Thoracic aorta (tissue), 2 donors: Measurements from ENCODE around the gene HNRNPL. TPM values are rescaled to one million over a fixed set of nuclear protein-coding genes. Genes with fewer than 3 reads are reported as not detected.
A peak's percentile ranks its signal among the peaks of the same experiment; 100 is the strongest.
"Not testable (repeated sequence)": the region's sequence is repeated elsewhere in the genome, so short reads cannot be mapped to it uniquely, and the experiment has no call there.

Experiments used
- ATAC-seq: fragments of 150-250 bp; one replicate; pipeline ENCODE4 v1.8.0; 2017; ENCODE audit warnings: low read depth; ENCODE audit not compliant: insufficient number of reproducible peaks, low FRiP score
- DNase-seq: peaks from one replicate; pipeline ENCODE4 v3.0.0-alpha.2; 2020; ENCODE audit warnings: low spot score
- H3K27ac ChIP-seq, 2 donors: fragments of 200-600 bp; sonication (generic); 1 replicate in 1 of 2; 2 replicates in 1 of 2; pipeline ENCODE4 v1.5.1; 2016; ENCODE audit warnings: mild to moderate bottlenecking in 2 of 2, moderate library complexity in 2 of 2
- H3K27me3 ChIP-seq: fragments of 200-600 bp; sonication (generic); replicated peaks from 2 replicates; pipeline ENCODE4 v1.6.0; 2016; ENCODE audit warnings: mild to moderate bottlenecking; ENCODE audit not compliant: insufficient read depth
- H3K36me3 ChIP-seq: fragments of 200-600 bp; sonication (generic); one replicate; pipeline ENCODE4 v1.5.1; 2016
- H3K4me1 ChIP-seq, 2 donors: fragments of 200-600 bp; sonication (generic); 1 replicate in 1 of 2; 2 replicates in 1 of 2; pipeline versions ENCODE4 v1.5.1 to v1.6.0; 2016; ENCODE audit warnings: low read depth in 2 of 2, mild to moderate bottlenecking in 1 of 2; ENCODE audit not compliant: control insufficient read depth in 1 of 2
- H3K4me3 ChIP-seq: fragments of 200-600 bp; sonication (generic); 2 replicates; pipeline ENCODE4 v1.5.1; 2016; ENCODE audit warnings: mild to moderate bottlenecking
- H3K9me3 ChIP-seq: fragments of 200-600 bp; sonication (generic); 2 replicates; pipeline ENCODE4 v1.5.1; 2016
- total RNA-seq, 2 donors: library from RNA; depleted of rRNA; stranded (reverse); fragments of >200 nt; gene quantifications; one replicate each; pipeline versions ENCODE4 v1.1.0 to v1.2.3, GENCODE V29; 2016
- TF ChIP-seq, protein P1 (sequence below): fragments of 200-600 bp; sonication (generic); IDR thresholded peaks from one replicate; pipeline ENCODE4 v1.5.1; 2019; ENCODE audit warnings: antibody characterized with exemption

HNRNPL gene
- total RNA-seq, 2 donors from 2014 or later, result 153 to 167 TPM

DNA sequence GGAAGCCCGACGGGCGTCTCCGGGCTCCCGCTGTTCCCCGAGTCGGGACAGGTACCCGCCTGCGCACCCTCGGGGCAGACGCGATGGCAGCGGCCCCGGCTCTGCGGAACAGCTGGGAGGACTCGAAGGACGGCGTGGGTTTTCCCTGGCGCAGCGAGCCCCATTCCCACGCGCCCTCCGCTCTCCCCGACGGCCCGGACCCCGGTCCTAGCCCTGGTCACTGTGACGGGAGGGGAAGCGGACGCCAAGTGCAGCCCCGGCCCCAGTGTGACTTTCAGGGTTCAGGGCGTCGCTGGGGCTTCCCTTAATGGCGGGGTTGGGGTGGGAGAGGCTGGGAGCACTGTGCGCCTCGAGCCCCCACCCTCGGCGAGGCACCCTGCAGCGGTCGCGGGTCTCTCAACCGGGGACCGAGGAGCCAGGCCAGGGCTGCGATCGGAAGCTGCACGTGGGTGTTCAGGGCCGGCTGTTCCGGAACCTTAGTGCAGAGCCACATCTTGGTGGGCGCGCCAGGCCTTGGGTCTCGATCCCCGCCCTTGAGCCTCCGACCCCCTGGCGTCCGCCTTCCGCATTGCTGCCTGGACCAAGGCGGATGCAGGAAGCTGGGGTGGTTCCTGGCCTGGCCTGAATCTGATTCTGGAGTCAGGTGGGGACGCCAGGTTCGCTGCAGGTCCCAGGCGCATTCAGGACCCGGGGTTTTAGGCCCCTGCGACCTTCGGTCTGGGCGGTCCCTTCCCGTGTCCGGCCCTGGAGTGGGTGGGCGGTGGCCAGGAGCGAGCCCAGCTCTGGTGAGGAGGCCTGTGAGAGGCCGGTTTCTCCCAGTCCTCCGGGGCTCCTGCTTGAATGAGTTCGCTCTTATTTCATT, 57.3 kb downstream of the HNRNPL start:
- Histone ChIP-seq H3K4me3 (peak overlapping the region; percentile 66), H3K27ac (no peak overlapping the region), H3K36me3 (no peaks in the 10 kb centered on the region), H3K9me3 (no peaks in the 10 kb centered on the region), H3K27me3 (no peaks in the 10 kb centered on the region), H3K4me1 (peaks cover 0 to 3% of the 10 kb centered on the region in 2 donors)
- DNase-seq, result no peak
- TF ChIP-seq, protein P1, sequence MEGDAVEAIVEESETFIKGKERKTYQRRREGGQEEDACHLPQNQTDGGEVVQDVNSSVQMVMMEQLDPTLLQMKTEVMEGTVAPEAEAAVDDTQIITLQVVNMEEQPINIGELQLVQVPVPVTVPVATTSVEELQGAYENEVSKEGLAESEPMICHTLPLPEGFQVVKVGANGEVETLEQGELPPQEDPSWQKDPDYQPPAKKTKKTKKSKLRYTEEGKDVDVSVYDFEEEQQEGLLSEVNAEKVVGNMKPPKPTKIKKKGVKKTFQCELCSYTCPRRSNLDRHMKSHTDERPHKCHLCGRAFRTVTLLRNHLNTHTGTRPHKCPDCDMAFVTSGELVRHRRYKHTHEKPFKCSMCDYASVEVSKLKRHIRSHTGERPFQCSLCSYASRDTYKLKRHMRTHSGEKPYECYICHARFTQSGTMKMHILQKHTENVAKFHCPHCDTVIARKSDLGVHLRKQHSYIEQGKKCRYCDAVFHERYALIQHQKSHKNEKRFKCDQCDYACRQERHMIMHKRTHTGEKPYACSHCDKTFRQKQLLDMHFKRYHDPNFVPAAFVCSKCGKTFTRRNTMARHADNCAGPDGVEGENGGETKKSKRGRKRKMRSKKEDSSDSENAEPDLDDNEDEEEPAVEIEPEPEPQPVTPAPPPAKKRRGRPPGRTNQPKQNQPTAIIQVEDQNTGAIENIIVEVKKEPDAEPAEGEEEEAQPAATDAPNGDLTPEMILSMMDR, result peak; percentile 23
- no peak for ATAC-seq

DNA sequence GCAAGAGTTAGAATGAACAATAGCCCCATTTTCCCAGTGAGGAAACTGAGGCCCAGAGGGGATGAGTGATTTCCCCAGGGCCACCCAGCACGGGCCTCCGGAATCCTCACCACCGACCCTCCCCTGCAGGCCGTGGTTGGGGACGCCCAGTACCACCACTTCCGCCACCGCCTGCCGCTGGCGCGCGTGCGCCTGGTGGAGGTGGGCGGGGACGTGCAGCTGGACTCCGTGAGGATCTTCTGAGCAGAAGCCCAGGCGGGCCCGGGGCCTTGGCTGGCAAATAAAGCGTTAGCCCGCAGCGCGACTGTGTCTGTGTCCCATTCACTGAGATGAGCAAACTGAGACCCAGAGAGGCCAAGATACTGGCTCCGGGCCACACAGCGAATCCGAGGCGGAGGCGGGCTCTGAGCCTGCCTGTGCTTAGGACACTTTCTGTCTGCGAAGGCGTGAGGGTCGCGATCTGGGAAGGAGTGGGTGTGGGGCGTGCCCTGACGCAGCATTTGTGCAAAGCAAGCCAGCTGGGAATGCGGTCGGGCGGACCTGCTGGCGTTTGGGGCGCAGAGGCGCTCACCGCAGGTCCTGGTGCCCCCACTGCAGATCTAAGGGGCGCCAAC, 58.2 kb downstream of the HNRNPL start:
- not testable (repeated sequence) for ATAC-seq, DNase-seq, H3K4me1 ChIP-seq, H3K27ac ChIP-seq, H3K36me3 ChIP-seq, H3K27me3 ChIP-seq, H3K9me3 ChIP-seq
- peak overlapping the region; percentile 67 for H3K4me3 ChIP-seq

DNA sequence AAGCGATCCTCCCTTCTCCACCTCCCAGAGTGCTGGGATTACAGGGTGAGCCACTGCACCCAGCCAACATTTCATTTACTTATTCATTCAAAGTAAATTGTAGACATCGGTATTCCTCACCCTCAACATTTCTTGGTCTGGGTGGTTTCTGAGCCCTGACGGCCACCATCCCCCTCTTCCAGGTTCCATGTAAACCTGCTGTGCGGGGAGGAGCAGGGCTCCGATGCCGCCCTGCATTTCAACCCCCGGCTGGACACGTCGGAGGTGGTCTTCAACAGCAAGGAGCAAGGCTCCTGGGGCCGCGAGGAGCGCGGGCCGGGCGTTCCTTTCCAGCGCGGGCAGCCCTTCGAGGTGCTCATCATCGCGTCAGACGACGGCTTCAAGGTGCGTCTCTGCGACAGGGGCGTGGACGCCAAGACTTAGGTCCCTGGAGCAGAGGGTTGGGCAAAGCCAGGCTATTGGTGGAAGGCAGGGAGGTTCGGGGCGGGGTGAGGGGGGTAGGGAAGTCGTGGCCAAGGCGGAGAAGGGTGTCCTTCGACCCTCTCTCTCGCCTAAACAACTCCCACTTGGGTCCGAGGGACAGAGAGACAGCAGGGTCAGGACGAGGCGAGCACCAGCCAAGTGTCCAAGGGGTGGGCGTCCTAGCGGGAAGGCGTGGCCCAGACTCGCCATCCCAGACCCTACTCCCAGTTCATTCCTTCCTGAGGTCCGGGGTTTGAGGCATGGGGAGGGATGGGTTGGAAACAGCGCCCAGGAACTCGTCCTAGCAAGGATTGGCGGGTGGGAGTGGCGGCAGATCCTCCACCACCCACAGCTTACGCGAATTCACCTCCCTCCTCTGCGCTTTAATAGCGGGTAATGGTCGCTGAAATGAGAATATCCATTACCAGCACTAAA, 59.0 kb downstream of the HNRNPL start:
- not testable (repeated sequence) for H3K36me3 ChIP-seq, H3K9me3 ChIP-seq, H3K27ac ChIP-seq, DNase-seq, H3K27me3 ChIP-seq, ATAC-seq, H3K4me1 ChIP-seq
- peak overlapping the region; percentile 67 for H3K4me3 ChIP-seq

DNA sequence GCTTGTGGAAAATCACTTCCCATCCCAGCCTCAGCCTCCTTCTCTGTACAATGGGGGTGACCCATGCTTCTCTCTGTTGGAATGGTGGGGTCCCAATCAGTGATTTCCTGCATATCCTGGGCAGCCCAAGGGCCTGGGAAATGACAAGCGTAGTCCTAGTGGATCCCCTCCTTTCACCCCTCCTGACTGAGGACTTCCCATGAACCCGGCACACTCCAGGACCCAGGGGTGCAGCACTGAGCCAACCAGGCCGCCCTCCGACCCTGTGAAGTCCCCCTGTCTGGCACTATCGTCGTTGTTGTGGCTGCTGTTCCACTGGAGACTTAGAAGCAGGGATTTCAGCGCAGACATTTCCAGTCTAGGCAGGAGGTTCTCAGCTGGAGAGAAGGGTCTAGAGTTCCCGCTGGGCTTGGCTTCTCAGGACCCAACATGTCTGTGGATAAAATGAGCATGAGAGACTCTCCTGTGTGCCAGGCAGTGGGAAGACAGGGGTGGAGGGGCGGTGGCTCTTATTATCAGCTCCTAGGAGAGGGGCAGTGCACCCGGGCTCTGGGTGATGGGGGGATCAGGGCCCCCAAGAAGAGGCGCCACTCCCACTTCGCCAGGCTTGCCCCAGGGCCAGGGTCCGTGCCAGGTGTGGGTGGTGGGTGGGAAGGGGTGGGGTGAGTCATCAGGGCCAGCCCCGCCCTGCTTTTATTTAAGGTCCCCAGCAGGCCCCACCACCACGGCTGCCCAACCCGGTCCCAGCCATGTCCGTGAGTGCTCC, 61.1 kb downstream of the HNRNPL start, which contains the start of gene LGALS7B:
Gene LGALS7B (plus strand): TSS at position 723 of the 766 bp plus-strand sequence. CDS start 27 bp downstream, at position 750.
- TF ChIP-seq, protein P1, result no peak
- Histone ChIP-seq H3K27ac (no peak within 1 kb of the TSS), H3K4me1 (peaks cover 0 to 3% of the 10 kb centered on the region in 2 donors), H3K27me3 (no peaks in the 10 kb centered on the region), H3K36me3 (no peaks in the 10 kb centered on the region), H3K4me3 (no peak within 1 kb of the TSS), H3K9me3 (no peaks in the 10 kb centered on the region)
- no peak for ATAC-seq
- no peak for DNase-seq

DNA sequence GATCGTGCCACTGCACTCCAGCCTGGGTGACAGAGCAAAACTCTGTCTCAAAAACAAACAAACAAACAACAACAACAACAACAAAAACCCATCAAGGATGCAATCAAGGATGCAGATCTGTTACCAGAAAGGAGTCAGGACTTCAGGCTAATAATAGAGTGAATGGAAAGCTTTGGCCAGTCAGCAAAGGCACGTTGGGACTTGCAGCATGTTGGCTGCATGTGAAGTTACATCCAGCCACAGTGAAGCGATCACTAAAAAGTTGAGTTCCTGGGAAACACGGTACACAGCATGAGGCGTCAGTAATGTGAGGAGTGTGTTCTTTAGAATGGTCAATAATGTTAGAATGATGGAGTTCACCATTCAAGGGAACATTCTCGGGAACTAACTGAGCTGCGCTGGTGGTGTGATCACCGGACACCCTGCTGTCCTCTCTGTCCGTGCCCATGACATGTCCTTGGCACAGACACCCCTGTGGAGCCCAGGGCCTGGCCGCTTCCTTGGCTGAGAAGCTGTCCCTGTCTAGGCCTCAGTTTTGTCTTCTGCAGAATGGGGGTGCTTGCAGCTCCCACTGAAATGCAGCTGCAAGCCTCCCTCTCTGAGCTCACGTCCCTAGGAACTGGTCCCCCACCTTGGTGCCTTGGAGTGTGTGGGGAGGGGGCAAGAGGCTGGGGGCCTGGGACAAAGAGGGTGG, 63.1 kb downstream of the HNRNPL start:
- Histone ChIP-seq H3K9me3 (no peaks in the 10 kb centered on the region), H3K4me1 (no peaks in the 10 kb centered on the region), H3K4me3 (no peak overlapping the region), H3K36me3 (no peaks in the 10 kb centered on the region), H3K27me3 (no peaks in the 10 kb centered on the region), H3K27ac (no peak overlapping the region)
- TF ChIP-seq, protein P1, result no peak
- ATAC-seq, result no peak
- no peak for DNase-seq

Other genes with a start within 250 kb of the HNRNPL start
- 10 to 100 TPM in 1 of 2 donors, 1 to 10 TPM in 1; 4.6 to 33.7 TPM for gene MAP4K1, start 232.0 kb downstream of the HNRNPL start, total RNA-seq
- 100 to 1,000 TPM; 237 to 302 TPM for gene EIF3K, start 230.8 kb downstream of the HNRNPL start, total RNA-seq
- 1,000 to 10,000 TPM in 1 of 2 donors, 100 to 1,000 TPM in 1; 668 to 1,387 TPM for gene ACTN4, start 202.3 kb downstream of the HNRNPL start, total RNA-seq
- 1 to 10 TPM in 1 of 2 donors, under 1 TPM in 1; 0.81 to 2.1 TPM for gene CAPN12, start 105.5 kb downstream of the HNRNPL start, total RNA-seq
- not detected for gene LGALS7, start 76.5 kb downstream of the HNRNPL start, total RNA-seq
- gene LGALS7B, start 60.8 kb downstream of the HNRNPL start, total RNA-seq, result 1 to 10 TPM in 1 of 2 donors, not detected in 1; 2.0 TPM
- gene LGALS4, start 37.0 kb downstream of the HNRNPL start, total RNA-seq, result 1 to 10 TPM in 1 of 2 donors, not detected in 1; 3.5 TPM
- gene ECH1, start 18.2 kb downstream of the HNRNPL start, total RNA-seq, result 10 to 100 TPM; 47.5 to 75.0 TPM
- gene RINL, start 28.3 kb upstream of the HNRNPL start, total RNA-seq, result 1 to 10 TPM; 4.7 to 5.5 TPM
- gene SIRT2, start 49.6 kb upstream of the HNRNPL start, total RNA-seq, result 10 to 100 TPM; 42.8 to 68.4 TPM
- gene NFKBIB, start 50.0 kb upstream of the HNRNPL start, total RNA-seq, result 10 to 100 TPM; 25.3 to 28.4 TPM
- not detected for gene CCER2, start 62.2 kb upstream of the HNRNPL start, total RNA-seq
- 10 to 100 TPM in 1 of 2 donors, 1 to 10 TPM in 1; 6.3 to 14.1 TPM for gene SARS2, start 80.8 kb upstream of the HNRNPL start, total RNA-seq
- gene MRPS12, start 81.0 kb upstream of the HNRNPL start, total RNA-seq, result 10 to 100 TPM; 24.2 to 32.5 TPM
- gene FBXO17, start 125.8 kb upstream of the HNRNPL start, total RNA-seq, result 10 to 100 TPM; 29.6 to 31.7 TPM
- gene FBXO27, start 182.6 kb upstream of the HNRNPL start, total RNA-seq, result 10 to 100 TPM in 1 of 2 donors, 1 to 10 TPM in 1; 1.5 to 37.6 TPM
- gene ACP7, start 234.4 kb upstream of the HNRNPL start, total RNA-seq, result not detected